ENCODE data around the gene PILRA.

PILRA gene

GRCh38 chr7:100367251-100367620, 6.1 kb upstream of the PILRA start:
- Histone ChIP-seq H2BK15ac (ENCODE audit: low read length) (no peak overlapping the region), H3K36me3 (replicated peaks in 1 of 2; ENCODE audit: control insufficient read depth in 2 of 2, insufficient read depth in 2 of 2, low read length in 2 of 2) (peaks cover 18 to 57% of the 10 kb centered on the region in 2 donors), H2AK5ac (ENCODE audit: low read depth, low read length) (no peak overlapping the region), H3K27me3 (ENCODE audit: control insufficient read depth in 3 of 3, insufficient read depth in 3 of 3, low read depth in 1 of 3, low read length in 3 of 3) (no peaks in the 10 kb centered on the region), H4K8ac (ENCODE audit: low read depth, low read length) (no peak overlapping the region), H3K27ac (replicated peaks; ENCODE audit: low read length) (no peak overlapping the region), H4K91ac (ENCODE audit: low read depth, low read length, poor library complexity) (no peak overlapping the region), H3K4me2 (ENCODE audit: insufficient read depth, low read length, poor library complexity, severe bottlenecking) (no peak overlapping the region), H3K4ac (ENCODE audit: low read length) (no peak overlapping the region), H3K79me1 (ENCODE audit: low read depth, low read length) (no peaks in the 10 kb centered on the region), H3K14ac (ENCODE audit: low read length) (no peak overlapping the region), H2BK5ac (ENCODE audit: low read length) (peak overlapping the region; percentile 7), H3K4me3 (ENCODE audit: low read length in 2 of 2) (no peak overlapping the region), H3K9ac (ENCODE audit: low read depth, low read length, poor library complexity) (no peak overlapping the region), H2AFZ (ENCODE audit: low read length) (no peak overlapping the region), H2BK12ac (ENCODE audit: low read length) (no peak overlapping the region), H3K4me1 (ENCODE audit: control insufficient read depth in 2 of 2, insufficient read depth in 1 of 2, low read depth in 1 of 2, low read length in 2 of 2) (peaks cover 5 to 9% of the 10 kb centered on the region in 2 donors), H3K18ac (ENCODE audit: low read length) (no peak overlapping the region), H3K9me3 (replicated peaks in 1 of 2; ENCODE audit: control insufficient read depth in 2 of 2, insufficient read depth in 1 of 2, low read depth in 1 of 2, low read length in 2 of 2) (no peaks in the 10 kb centered on the region), H2BK120ac (ENCODE audit: low read depth, low read length) (no peak overlapping the region), H3K23ac (ENCODE audit: low read depth, low read length, poor library complexity) (peak overlapping the region; percentile 83)
- no peak for DNase-seq (ENCODE audit: low spot score)
- no CpG with 5 or more reads among the region's 8 CpGs for WGBS, 2 donors (ENCODE audit: extremely low coverage in 2 of 2, insufficient read length in 2 of 2, insufficient replicate concordance in 1 of 2)

GRCh38 chr7:100367676-100368613, 5.3 kb upstream of the PILRA start:
- peaks cover 9 to 10% of the 10 kb centered on the region in 2 donors for H3K4me1 ChIP-seq (ENCODE audit: control insufficient read depth in 2 of 2, insufficient read depth in 1 of 2, low read depth in 1 of 2, low read length in 2 of 2)
- no peak overlapping the region for H3K4ac ChIP-seq (ENCODE audit: low read length)
- H4K8ac ChIP-seq (ENCODE audit: low read depth, low read length): no peak overlapping the region
- no peak overlapping the region for H3K9ac ChIP-seq (ENCODE audit: low read depth, low read length, poor library complexity)
- no peak for DNase-seq (ENCODE audit: low spot score)
- no peak overlapping the region for H3K4me2 ChIP-seq (ENCODE audit: insufficient read depth, low read length, poor library complexity, severe bottlenecking)
- H3K23ac ChIP-seq (ENCODE audit: low read depth, low read length, poor library complexity): no peak overlapping the region
- H3K27me3 ChIP-seq (ENCODE audit: control insufficient read depth in 3 of 3, insufficient read depth in 3 of 3, low read depth in 1 of 3, low read length in 3 of 3): no peaks in the 10 kb centered on the region
- H3K18ac ChIP-seq (ENCODE audit: low read length): no peak overlapping the region
- H3K4me3 ChIP-seq (ENCODE audit: low read length in 2 of 2): no peak overlapping the region
- no peak overlapping the region for H3K14ac ChIP-seq (ENCODE audit: low read length)
- no CpG with 5 or more reads among the region's 12 CpGs for WGBS, 2 donors (ENCODE audit: extremely low coverage in 2 of 2, insufficient read length in 2 of 2, insufficient replicate concordance in 1 of 2)
- H2AFZ ChIP-seq (ENCODE audit: low read length): no peak overlapping the region
- no peaks in the 10 kb centered on the region for H3K9me3 ChIP-seq (replicated peaks in 1 of 2; ENCODE audit: control insufficient read depth in 2 of 2, insufficient read depth in 1 of 2, low read depth in 1 of 2, low read length in 2 of 2)
- no peaks in the 10 kb centered on the region for H3K79me1 ChIP-seq (ENCODE audit: low read depth, low read length)
- H3K36me3 ChIP-seq (replicated peaks in 1 of 2; ENCODE audit: control insufficient read depth in 2 of 2, insufficient read depth in 2 of 2, low read length in 2 of 2): peaks cover 13 to 50% of the 10 kb centered on the region in 2 donors
- H2BK15ac ChIP-seq (ENCODE audit: low read length): no peak overlapping the region
- H3K27ac ChIP-seq (replicated peaks; ENCODE audit: low read length): no peak overlapping the region
- no peak overlapping the region for H2BK120ac ChIP-seq (ENCODE audit: low read depth, low read length)
- H2AK5ac ChIP-seq (ENCODE audit: low read depth, low read length): no peak overlapping the region
- H2BK5ac ChIP-seq (ENCODE audit: low read length): no peak overlapping the region
- H4K91ac ChIP-seq (ENCODE audit: low read depth, low read length, poor library complexity): no peak overlapping the region
- no peak overlapping the region for H2BK12ac ChIP-seq (ENCODE audit: low read length)

GRCh38 chr7:100369105-100369504, 4.2 kb upstream of the PILRA start:
- Histone ChIP-seq H3K14ac (ENCODE audit: low read length) (no peak overlapping the region), H3K9me3 (replicated peaks in 1 of 2; ENCODE audit: control insufficient read depth in 2 of 2, insufficient read depth in 1 of 2, low read depth in 1 of 2, low read length in 2 of 2) (no peaks in the 10 kb centered on the region), H3K4me3 (ENCODE audit: low read length in 2 of 2) (no peak overlapping the region), H2BK120ac (ENCODE audit: low read depth, low read length) (no peak overlapping the region), H4K91ac (ENCODE audit: low read depth, low read length, poor library complexity) (no peak overlapping the region), H3K27me3 (ENCODE audit: control insufficient read depth in 3 of 3, insufficient read depth in 3 of 3, low read depth in 1 of 3, low read length in 3 of 3) (no peaks in the 10 kb centered on the region), H4K8ac (ENCODE audit: low read depth, low read length) (no peak overlapping the region), H3K79me1 (ENCODE audit: low read depth, low read length) (no peaks in the 10 kb centered on the region), H3K18ac (ENCODE audit: low read length) (no peak overlapping the region), H3K9ac (ENCODE audit: low read depth, low read length, poor library complexity) (no peak overlapping the region), H3K23ac (ENCODE audit: low read depth, low read length, poor library complexity) (no peak overlapping the region), H3K27ac (replicated peaks; ENCODE audit: low read length) (no peak overlapping the region), H3K36me3 (replicated peaks in 1 of 2; ENCODE audit: control insufficient read depth in 2 of 2, insufficient read depth in 2 of 2, low read length in 2 of 2) (peaks cover 13 to 39% of the 10 kb centered on the region in 2 donors), H2BK15ac (ENCODE audit: low read length) (no peak overlapping the region), H3K4me2 (ENCODE audit: insufficient read depth, low read length, poor library complexity, severe bottlenecking) (no peak overlapping the region), H2BK5ac (ENCODE audit: low read length) (peak overlapping the region; percentile 4), H3K4ac (ENCODE audit: low read length) (no peak overlapping the region), H2AK5ac (ENCODE audit: low read depth, low read length) (no peak overlapping the region), H2BK12ac (ENCODE audit: low read length) (no peak overlapping the region), H3K4me1 (ENCODE audit: control insufficient read depth in 2 of 2, insufficient read depth in 1 of 2, low read depth in 1 of 2, low read length in 2 of 2) (peaks cover 9 to 17% of the 10 kb centered on the region in 2 donors), H2AFZ (ENCODE audit: low read length) (no peak overlapping the region)
- no peak for DNase-seq (ENCODE audit: low spot score)
- WGBS, 2 donors (ENCODE audit: extremely low coverage in 2 of 2, insufficient read length in 2 of 2, insufficient replicate concordance in 1 of 2): no CpG with 5 or more reads among the region's 6 CpGs

- Histone ChIP-seq H4K91ac (ENCODE audit: low read depth, low read length, poor library complexity) (no peak overlapping the region), H3K14ac (ENCODE audit: low read length) (no peak overlapping the region), H2BK15ac (ENCODE audit: low read length) (no peak overlapping the region), H2BK120ac (ENCODE audit: low read depth, low read length) (no peak overlapping the region), H3K79me1 (ENCODE audit: low read depth, low read length) (no peaks in the 10 kb centered on the region), H3K36me3 (replicated peaks in 1 of 2; ENCODE audit: control insufficient read depth in 2 of 2, insufficient read depth in 2 of 2, low read length in 2 of 2) (peaks cover 8 to 27% of the 10 kb centered on the region in 2 donors), H3K9ac (ENCODE audit: low read depth, low read length, poor library complexity) (peak overlapping the region; percentile 2), H3K4me1 (ENCODE audit: control insufficient read depth in 2 of 2, insufficient read depth in 1 of 2, low read depth in 1 of 2, low read length in 2 of 2) (peaks cover 16 to 17% of the 10 kb centered on the region in 2 donors), H3K23ac (ENCODE audit: low read depth, low read length, poor library complexity) (no peak overlapping the region), H3K4me2 (ENCODE audit: insufficient read depth, low read length, poor library complexity, severe bottlenecking) (no peak overlapping the region), H3K4ac (ENCODE audit: low read length) (no peak overlapping the region), H2BK12ac (ENCODE audit: low read length) (no peak overlapping the region), H2BK5ac (ENCODE audit: low read length) (peak overlapping the region; percentile 4), H2AFZ (ENCODE audit: low read length) (no peak overlapping the region), H4K8ac (ENCODE audit: low read depth, low read length) (no peak overlapping the region), H2AK5ac (ENCODE audit: low read depth, low read length) (no peak overlapping the region), H3K9me3 (replicated peaks in 1 of 2; ENCODE audit: control insufficient read depth in 2 of 2, insufficient read depth in 1 of 2, low read depth in 1 of 2, low read length in 2 of 2) (no peaks in the 10 kb centered on the region), H3K4me3 (ENCODE audit: low read length in 2 of 2) (no peak overlapping the region), H3K18ac (ENCODE audit: low read length) (peak overlapping the region; percentile 62), H3K27me3 (ENCODE audit: control insufficient read depth in 3 of 3, insufficient read depth in 3 of 3, low read depth in 1 of 3, low read length in 3 of 3) (no peaks in the 10 kb centered on the region), H3K27ac (replicated peaks; ENCODE audit: low read length) (peak overlapping the region; percentile 66)
- DNase-seq (ENCODE audit: low spot score): peak; percentile 23
- no CpG with 5 or more reads among the region's 4 CpGs for WGBS, 2 donors (ENCODE audit: extremely low coverage in 2 of 2, insufficient read length in 2 of 2, insufficient replicate concordance in 1 of 2)
Observed at GRCh38 chr7:100370303-100370702, 3.0 kb upstream of the PILRA start.
